Fibroblast of lung (primary cell): ENCODE results near the gene ERLIN1. TPM values are rescaled to one million over a fixed set of nuclear protein-coding genes. Genes with fewer than 3 reads are reported as not detected.

Experiments
- DNase-seq, 2 donors: peaks; one replicate each; pipeline versions ENCODE4 v3.0.0 to v3.0.0-alpha.2; 2010; ENCODE audit warnings: low read depth in 2 of 2
- H2AFZ ChIP-seq: 2 replicates; pipeline ENCODE4 v1.5.1; 2012; ENCODE audit warnings: low read length, control low read depth, inconsistent platforms
- H3K27ac ChIP-seq: 2 replicates; pipeline ENCODE4 v1.5.1; 2011; ENCODE audit warnings: low read length, control low read depth; ENCODE audit not compliant: insufficient read depth
- H3K27me3 ChIP-seq: 2 replicates; pipeline ENCODE4 v1.5.1; 2011; ENCODE audit warnings: mild to moderate bottlenecking, low read length; ENCODE audit not compliant: control insufficient read depth, insufficient read depth
- H3K36me3 ChIP-seq: 2 replicates; pipeline ENCODE4 v1.5.1; 2011; ENCODE audit warnings: low read length; ENCODE audit not compliant: control insufficient read depth, insufficient read depth
- H3K4me1 ChIP-seq: 2 replicates; pipeline ENCODE4 v1.5.1; 2011; ENCODE audit warnings: low read length; ENCODE audit not compliant: control insufficient read depth, insufficient read depth; ENCODE audit errors: extremely low read depth
- H3K4me2 ChIP-seq: 2 replicates; pipeline ENCODE4 v1.5.1; 2011; ENCODE audit warnings: low read length, control low read depth; ENCODE audit not compliant: insufficient read depth; ENCODE audit errors: extremely low read depth
- H3K4me3 ChIP-seq, 4 experiments: fragments of 200-600 bp in 1 of 4; sonication (generic) in 1 of 4; replicated peaks in 1 of 4; 2 replicates each; pipeline ENCODE4 v1.5.1; 2011 to 2016; ENCODE audit warnings: low read length in 4 of 4, low read depth in 3 of 4, mild to moderate bottlenecking in 3 of 4, control low read depth in 2 of 4, inconsistent platforms in 1 of 4, mixed read lengths in 1 of 4; ENCODE audit not compliant: insufficient read depth in 1 of 4; ENCODE audit errors: control extremely low read depth in 1 of 4
- H3K79me2 ChIP-seq: 2 replicates; pipeline ENCODE4 v1.5.1; 2012; ENCODE audit warnings: mild to moderate bottlenecking, low read length, inconsistent platforms; ENCODE audit not compliant: control insufficient read depth, insufficient read depth
- H3K9ac ChIP-seq: 2 replicates; pipeline ENCODE4 v1.5.1; 2011; ENCODE audit warnings: mild to moderate bottlenecking, low read length, control low read depth; ENCODE audit not compliant: insufficient read depth
- H3K9me3 ChIP-seq: 2 replicates; pipeline ENCODE4 v1.5.1; 2012; ENCODE audit warnings: low read depth, low read length; ENCODE audit not compliant: control insufficient read depth, insufficient read depth
- H4K20me1 ChIP-seq: 2 replicates; pipeline ENCODE4 v1.5.1; 2011; ENCODE audit warnings: low read length; ENCODE audit not compliant: control insufficient read depth, insufficient read depth; ENCODE audit errors: extremely low read depth
- EZH2 ChIP-seq: IDR thresholded peaks from 2 replicates; pipeline ENCODE4 v1.5.1; 2012; ENCODE audit warnings: low read length, control low read depth, mild to moderate bottlenecking; ENCODE audit errors: missing control alignments
- polyA plus RNA-seq, 2 donors: library from polyadenylated mRNA; depleted of rRNA in 1 of 2; stranded (reverse) in 1 of 2; unstranded in 1 of 2; fragments of >200 nt; gene quantifications; 2 replicates each; pipeline ENCODE4 v1.2.1, GENCODE V29; 2011 to 2012; ENCODE audit warnings: missing spikeins in 1 of 2
- total RNA-seq: library from RNA; depleted of rRNA; stranded (reverse); fragments of >200 nt; gene quantifications from 2 replicates; pipeline ENCODE4 v1.2.1, GENCODE V29; 2014
- TF ChIP-seq, protein P1 (sequence below), 2 donors: IDR thresholded peaks in 1 of 2; conservative IDR thresholded peaks in 1 of 2; 1 replicate in 1 of 2; 2 replicates in 1 of 2; pipeline ENCODE4 v1.5.1; 2011 to 2012; ENCODE audit warnings: low read length in 2 of 2, control low read depth in 1 of 2, inconsistent platforms in 1 of 2, low read depth in 1 of 2, mild to moderate bottlenecking in 1 of 2

ERLIN1 gene
- total and polyA plus RNA-seq, 2 donors (not counting 1 experiment from before 2014, with no cell fraction given), result 52.8 to 74.7 TPM

DNA sequence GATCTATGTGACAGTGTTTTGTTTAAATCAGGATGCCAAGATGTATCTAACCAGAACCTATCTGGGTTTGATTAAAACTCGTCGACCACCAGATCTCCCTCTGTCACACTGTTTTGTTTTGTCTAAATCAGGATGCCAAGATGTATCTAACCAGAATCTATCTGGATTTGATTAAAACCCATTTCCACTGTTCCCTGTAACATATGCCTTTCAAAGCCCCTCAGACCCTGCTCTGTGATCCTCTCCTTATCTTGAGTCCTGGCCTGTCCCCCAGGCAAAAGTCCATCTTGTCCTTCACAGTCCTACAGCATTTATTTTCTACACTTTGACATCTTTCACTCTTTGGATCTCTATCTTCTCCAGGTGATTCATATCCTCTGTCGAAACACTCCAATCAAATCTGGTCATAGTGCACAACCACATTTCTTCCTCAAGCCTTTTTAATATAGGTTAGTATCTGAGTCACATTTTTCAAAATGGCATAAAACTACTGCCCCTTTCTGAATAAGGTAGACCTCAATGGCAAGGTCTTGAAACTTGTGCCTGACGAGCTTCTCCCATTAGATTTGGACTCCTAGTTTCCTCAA lies 32.5 kb downstream of the ERLIN1 start:
- Histone ChIP-seq H4K20me1 (no peaks in the 10 kb centered on the region), H3K27me3 (no peaks in the 10 kb centered on the region), H3K4me2 (no peak overlapping the region), H3K9me3 (no peaks in the 10 kb centered on the region), H3K4me3 (no peak overlapping the region), H3K36me3 (peaks cover 14% of the 10 kb centered on the region), H3K27ac (no peak overlapping the region), H2AFZ (no peak overlapping the region), H3K79me2 (no peaks in the 10 kb centered on the region), H3K9ac (no peak overlapping the region), H3K4me1 (no peaks in the 10 kb centered on the region)
- DNase-seq, result no peak
- TF ChIP-seq, protein P1, sequence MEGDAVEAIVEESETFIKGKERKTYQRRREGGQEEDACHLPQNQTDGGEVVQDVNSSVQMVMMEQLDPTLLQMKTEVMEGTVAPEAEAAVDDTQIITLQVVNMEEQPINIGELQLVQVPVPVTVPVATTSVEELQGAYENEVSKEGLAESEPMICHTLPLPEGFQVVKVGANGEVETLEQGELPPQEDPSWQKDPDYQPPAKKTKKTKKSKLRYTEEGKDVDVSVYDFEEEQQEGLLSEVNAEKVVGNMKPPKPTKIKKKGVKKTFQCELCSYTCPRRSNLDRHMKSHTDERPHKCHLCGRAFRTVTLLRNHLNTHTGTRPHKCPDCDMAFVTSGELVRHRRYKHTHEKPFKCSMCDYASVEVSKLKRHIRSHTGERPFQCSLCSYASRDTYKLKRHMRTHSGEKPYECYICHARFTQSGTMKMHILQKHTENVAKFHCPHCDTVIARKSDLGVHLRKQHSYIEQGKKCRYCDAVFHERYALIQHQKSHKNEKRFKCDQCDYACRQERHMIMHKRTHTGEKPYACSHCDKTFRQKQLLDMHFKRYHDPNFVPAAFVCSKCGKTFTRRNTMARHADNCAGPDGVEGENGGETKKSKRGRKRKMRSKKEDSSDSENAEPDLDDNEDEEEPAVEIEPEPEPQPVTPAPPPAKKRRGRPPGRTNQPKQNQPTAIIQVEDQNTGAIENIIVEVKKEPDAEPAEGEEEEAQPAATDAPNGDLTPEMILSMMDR (conservative IDR thresholded peaks at IDR 0.05 in 1 of 2, IDR thresholded peaks at IDR 0.05 in 1 of 2; ENCODE audit: low read depth in 1 of 2, low read length in 2 of 2), result no peak
- no peak for TF ChIP-seq EZH2

DNA sequence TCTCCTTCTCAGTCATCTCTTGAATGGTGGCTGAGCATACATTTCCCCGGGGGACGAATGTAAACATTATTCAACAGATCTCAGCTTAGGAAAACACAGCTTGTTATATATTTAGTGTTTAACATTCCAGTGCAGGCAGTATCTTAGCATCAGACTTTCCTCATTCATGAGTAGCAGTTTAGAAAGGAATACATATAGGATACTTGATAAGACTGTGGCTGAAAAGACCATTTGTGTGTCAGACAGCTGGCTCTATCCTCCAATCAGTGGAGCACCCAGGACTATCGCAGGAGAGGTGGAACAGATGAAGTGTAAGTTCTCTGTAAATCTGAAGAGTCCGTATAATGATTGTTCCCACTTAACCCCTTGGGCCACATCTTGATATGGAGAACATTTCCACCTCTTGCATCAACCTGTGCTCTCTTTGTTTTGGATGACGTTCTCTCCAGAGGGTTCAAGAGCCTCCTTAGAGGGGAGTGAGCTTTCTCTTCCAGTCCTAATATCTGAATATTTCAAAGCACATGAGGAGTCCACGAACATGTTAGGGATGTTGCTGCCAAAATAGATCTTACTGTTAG lies 34.0 kb downstream of the ERLIN1 start:
- H3K79me2 ChIP-seq, result no peaks in the 10 kb centered on the region
- H3K9me3 ChIP-seq, result no peaks in the 10 kb centered on the region
- H2AFZ ChIP-seq, result no peak overlapping the region
- no peaks in the 10 kb centered on the region for H3K27me3 ChIP-seq
- no peaks in the 10 kb centered on the region for H4K20me1 ChIP-seq
- no peak overlapping the region for H3K27ac ChIP-seq
- no peak overlapping the region for H3K9ac ChIP-seq
- peaks cover 14% of the 10 kb centered on the region for H3K36me3 ChIP-seq
- no peak for DNase-seq
- H3K4me1 ChIP-seq, result no peaks in the 10 kb centered on the region
- no peak overlapping the region for H3K4me3 ChIP-seq
- H3K4me2 ChIP-seq, result no peak overlapping the region
- TF ChIP-seq, protein P1 (conservative IDR thresholded peaks at IDR 0.05 in 1 of 2, IDR thresholded peaks at IDR 0.05 in 1 of 2; ENCODE audit: low read depth in 1 of 2, low read length in 2 of 2), result no peak
- no peak for TF ChIP-seq EZH2

DNA sequence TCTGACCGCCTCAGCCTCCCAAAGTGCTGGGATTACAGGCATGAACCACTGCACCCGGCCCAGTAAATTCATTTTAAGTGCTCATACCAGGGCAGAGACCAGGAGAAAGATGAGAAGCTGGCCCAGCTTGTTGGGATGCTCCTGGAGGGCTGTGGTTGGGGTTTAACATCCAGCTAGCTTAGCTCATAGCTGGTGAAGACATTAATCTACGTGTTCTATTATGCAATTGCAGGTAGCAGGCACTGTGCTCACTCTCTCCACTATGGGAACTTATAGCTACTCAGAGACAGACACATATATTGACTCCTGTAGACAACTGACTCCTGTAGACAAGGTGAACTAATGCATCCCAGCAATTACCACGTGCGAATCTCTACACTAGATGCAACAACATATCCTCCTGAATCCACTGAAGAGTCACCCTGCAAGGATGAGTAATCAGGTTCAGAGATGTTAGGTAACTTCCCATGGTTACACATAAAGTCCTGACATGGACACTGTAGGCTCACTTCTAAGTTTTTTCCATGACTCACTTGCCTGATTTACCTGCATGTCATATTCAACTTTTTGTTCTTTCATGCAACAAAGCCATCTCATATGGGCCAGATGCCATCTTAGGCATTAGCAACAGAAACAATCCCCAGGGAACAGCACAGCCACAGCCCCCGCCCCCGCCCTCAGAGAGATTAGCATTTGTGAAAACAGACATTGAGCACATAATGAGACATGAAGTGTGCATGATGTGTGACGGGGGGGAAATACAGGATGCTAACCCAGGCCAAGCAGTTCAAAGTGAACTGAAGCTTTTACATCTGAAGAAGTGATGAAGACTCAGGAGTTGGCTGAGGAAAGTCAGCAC lies 37.2 kb downstream of the ERLIN1 start:
- TF ChIP-seq EZH2, result no peak
- TF ChIP-seq, protein P1 (conservative IDR thresholded peaks at IDR 0.05 in 1 of 2, IDR thresholded peaks at IDR 0.05 in 1 of 2; ENCODE audit: low read depth in 1 of 2, low read length in 2 of 2), result no peak
- H4K20me1 ChIP-seq, result no peaks in the 10 kb centered on the region
- H3K36me3 ChIP-seq, result peaks cover 14% of the 10 kb centered on the region
- H2AFZ ChIP-seq, result no peak overlapping the region
- H3K9me3 ChIP-seq, result no peaks in the 10 kb centered on the region
- H3K4me3 ChIP-seq, result no peak overlapping the region
- H3K9ac ChIP-seq, result no peak overlapping the region
- no peaks in the 10 kb centered on the region for H3K79me2 ChIP-seq
- no peaks in the 10 kb centered on the region for H3K27me3 ChIP-seq
- DNase-seq, result peak in 1 of 2 donors; percentile 53
- no peak overlapping the region for H3K27ac ChIP-seq
- H3K4me1 ChIP-seq, result no peaks in the 10 kb centered on the region
- H3K4me2 ChIP-seq, result no peak overlapping the region
